GM19452 (cell line): ENCODE measurements around the gene SHROOM2.
A peak's percentile ranks its signal among the peaks of the same experiment; 100 is the strongest.

Experiments
- ATAC-seq: cut with Tn5 transposase; IDR thresholded peaks from one replicate; pipeline ENCODE4 v1.9.1; 2021; ENCODE audit not compliant: unreplicated experiment

The SHROOM2 gene

DNA sequence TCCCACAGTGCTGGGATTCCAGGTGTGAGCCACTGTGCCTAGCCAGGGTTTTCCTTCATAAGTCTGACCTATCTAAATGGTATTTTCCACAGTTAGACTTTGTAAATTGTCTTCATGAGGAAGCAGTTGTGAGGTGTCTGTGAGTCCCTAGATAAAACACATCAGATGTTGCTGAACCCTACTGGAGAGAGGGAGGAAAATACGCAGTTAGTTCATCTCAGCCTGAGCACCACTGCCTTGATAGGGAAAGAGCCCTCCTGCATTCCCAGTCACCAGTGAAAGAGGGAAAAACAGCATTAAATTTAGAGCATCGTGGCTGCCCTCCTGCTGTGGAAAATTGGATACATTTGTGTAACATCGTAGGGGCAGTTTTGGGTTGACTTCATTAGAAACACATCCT is 149.2 kb downstream of the SHROOM2 start:
- ATAC-seq = no peak

DNA sequence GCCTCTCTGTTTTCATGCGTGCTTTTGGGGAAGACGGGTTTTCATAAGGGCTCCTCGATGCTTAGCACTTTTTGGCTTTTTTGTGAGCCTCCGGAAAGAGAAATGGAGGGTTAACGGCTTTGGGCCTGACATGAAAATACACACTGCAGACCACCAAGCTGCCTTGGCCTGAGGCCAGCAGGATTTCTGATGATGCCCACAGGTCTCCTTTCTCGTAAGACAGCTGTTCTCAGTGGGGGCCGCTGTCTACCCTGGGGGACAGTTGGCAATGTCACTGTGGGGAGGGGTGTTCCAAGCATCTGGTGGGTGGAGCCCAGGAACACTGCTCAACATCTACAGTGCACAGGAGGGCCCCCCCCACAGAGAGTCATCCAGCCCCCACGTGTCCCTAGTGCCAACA is 151.5 kb downstream of the SHROOM2 start:
- no peak for ATAC-seq

DNA sequence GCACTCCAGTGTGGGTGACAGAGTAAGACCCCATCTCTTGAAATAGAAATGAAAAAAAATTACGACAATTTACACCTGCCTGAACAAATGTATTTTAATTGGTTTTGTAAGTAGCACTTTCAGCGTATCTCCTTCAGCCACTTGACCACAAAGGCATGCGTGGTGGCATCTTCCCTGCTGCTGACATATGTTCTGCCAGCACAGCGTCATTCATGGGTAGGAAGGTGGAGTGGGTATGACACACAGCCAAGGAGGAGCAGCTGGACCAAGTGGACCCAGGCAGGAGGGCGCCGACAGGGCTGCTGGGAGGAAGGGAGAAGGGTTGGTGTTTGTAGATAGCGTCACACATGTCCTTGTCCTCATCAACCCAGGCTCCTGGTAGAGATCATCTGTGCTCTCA is 152.3 kb downstream of the SHROOM2 start:
- no peak for ATAC-seq

DNA sequence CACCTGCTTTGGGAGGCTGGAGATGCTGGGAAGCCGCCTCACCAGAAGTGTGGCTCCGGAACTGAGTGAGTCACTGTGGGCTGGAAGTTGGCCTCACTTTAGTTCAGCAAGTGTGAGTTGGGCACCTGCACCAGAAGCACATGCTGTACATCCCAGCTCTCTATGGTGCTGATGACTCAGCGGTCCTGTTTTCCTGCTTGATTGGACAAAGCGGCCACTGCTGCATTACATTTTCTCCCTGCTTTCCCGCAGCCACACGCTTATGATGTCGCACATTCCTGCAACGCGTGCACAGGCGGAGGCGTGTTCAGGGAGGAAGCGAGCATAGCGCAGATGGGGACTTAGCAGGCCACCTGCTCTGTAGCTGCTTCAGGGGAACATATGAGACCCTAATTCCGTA is 154.2 kb downstream of the SHROOM2 start:
- no peak for ATAC-seq

DNA sequence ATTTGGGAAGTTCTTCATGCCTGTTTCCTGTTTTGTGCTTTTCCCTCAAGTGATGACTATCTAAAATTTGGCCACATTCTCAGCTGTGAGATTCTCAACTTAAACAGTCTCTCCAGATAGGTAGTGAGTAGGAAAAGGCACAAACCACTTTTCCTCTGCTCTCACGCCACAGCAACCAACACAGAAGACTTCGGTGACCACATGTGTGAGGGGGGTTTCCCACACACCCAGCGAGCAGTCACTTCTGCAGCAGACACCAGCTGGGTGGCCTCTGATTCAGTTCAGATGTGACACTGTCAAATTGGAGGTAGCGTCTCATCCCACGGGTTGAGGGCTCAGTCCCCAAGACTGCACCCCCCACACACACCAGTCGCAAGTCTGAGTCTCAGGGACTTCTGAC is 155.9 kb downstream of the SHROOM2 start:
- peak; percentile 86 for ATAC-seq

DNA sequence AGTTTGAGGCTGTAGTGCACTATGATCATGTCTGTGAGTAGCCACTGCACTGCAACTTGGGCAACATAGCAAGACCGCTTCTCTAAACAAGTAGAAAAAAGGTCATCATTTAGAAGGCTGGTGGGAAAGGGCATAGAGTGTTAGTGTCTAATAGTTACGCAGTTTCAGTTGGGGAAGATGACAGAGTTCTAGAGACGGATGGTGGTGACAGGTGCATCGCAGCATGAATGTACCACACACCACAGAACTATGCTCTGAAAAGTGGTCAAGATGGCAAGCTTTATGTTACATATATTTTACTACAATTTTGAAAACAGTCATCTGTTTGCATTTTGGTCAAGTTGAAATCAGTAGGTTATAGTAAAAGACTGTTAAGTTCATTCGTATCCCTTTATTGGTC is 157.2 kb downstream of the SHROOM2 start:
- ATAC-seq = no peak

DNA sequence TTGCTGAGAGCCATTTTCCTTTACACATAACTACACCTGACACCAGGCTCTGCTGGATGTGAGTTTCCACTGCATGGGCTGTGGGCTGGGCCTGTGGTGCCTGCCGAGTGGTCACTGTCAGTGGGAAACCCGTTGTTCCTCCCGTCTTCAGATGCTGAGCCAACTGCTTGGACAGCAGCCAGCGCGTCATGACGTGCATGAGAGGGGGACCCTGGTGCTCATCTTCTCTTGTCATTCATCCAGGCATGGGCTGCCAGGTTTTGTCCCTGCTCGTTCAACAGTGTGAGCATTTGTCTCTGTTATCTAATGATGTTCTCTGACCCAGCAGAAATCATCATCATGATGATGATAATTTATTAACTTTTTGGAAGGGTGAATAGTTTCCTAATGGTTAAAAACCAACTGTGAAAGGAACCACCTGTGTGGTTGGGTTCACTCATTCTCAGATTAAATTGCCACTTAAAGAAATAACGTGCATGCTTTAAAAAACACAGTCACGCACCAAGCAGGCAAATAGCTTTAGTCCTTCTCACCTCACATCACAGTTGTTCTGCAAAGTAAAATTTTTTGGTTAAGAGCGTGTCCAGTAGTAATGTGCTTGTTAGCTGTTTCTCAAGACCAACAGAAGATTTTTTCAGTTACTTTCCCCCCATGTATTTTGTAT is 161.0 kb downstream of the SHROOM2 start:
- ATAC-seq = no peak

DNA sequence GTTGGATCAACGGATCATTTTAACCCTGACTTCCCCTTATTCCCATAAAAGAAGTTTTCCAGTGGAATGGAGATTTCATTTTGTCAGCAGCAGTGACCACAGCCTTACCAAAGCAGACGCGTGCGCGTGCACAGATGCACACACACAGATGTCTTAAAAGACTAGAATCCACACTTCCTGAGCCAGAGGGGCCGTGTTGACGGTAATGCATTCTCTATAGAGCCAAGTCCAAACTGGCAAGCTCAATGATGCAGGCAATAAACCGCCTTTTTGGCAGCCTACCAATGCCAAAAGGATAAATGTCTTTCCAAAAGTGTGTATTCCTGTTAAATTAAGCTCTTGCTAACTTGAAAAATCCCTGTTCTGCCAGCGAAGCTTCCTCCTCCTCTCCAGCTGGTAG is 162.2 kb downstream of the SHROOM2 start:
- ATAC-seq = no peak

DNA sequence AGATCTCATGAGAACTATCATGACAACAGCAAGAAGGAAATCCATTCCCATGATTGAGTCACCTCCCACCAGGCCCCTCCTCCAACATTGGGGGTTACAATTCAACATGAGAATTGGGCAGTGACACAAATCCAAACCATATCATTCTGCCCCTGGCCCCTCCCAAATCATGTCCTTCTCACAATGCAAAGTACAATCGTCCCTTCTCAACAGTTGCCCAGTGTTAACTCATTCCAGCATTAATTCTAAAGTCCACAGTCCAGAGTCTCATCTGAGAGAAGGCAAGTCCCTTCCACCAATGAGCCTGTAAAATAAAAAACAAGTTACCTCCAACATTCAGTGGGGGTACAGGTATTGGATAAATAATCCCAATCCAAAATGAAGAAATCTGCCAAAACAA is 166.1 kb downstream of the SHROOM2 start:
- ATAC-seq = no peak

DNA sequence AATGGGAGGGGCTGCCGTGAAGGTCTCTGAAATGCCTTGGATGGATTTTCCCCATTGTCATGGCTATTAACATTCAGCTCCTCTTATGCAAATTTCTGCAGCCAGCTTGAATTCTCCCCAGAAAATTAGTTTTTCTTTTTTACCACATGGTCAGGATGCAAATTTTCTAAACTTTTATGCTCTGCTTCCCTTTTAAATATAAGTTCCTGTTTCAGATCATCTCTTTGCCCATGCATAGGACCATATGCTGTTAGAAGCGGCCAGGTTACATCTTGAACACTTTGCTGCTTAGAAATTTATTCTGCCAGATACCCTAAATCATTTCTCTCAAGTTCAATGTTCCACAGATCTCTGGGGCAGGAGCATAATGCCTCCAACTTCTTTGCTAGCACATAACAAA is 167.2 kb downstream of the SHROOM2 start:
- no peak for ATAC-seq

DNA sequence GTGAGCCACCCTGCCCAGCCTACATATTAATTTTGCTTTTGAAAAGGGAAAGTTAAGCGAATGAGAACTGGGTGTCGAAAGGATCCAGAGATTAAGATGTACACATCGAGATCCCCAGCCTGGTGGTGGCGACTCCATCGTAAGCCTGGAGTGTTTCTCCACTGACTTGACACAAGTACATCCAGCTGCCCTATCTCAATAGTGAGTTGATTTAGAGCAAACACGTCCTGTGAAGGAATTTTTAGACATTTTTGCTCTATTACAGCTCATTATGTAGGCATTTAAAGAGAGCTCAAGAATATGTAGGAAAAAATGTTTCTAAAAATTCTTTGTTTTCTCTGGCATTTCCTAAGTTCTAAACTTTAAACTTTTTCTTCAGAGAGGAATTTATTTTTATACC is 169.3 kb downstream of the SHROOM2 start:
- ATAC-seq = no peak

DNA sequence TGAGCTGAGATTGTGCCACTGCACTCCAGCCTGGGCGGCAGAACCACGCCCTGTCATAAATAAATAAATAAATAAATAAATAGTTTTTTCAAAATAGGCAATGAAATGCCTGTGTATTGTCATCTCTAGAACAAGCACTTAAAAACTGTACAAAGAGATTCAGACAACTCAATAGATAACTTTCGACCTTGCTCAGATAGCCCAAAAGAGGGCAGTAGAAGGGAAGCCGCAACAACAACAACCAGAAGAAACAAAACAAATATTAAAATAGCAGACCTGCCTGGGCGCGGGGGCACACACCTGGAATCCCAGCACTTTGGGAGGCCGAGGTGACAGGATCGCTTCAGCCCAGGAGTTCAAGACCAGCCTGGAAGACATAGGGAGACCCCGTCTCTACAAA is 171.5 kb downstream of the SHROOM2 start:
- ATAC-seq = no peak

DNA sequence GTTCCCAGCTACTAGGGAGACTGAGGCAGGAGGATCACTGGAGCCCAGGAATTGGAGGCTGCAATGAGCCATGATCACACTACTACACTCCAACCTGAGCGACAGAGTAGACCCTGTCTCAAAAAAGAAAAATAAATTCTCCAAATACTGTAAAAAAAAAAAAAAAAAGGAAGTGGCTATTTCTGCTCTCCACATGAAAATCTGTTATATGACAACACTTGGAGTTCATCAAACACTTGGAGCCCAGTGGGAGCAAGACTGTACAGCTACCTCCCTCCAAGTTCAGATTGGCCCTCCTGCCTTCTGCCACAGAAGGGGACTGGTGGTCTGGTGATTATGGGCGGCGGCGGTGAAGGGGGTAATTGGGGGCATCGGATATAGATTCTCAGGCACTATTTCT is 172.0 kb downstream of the SHROOM2 start:
- no peak for ATAC-seq

DNA sequence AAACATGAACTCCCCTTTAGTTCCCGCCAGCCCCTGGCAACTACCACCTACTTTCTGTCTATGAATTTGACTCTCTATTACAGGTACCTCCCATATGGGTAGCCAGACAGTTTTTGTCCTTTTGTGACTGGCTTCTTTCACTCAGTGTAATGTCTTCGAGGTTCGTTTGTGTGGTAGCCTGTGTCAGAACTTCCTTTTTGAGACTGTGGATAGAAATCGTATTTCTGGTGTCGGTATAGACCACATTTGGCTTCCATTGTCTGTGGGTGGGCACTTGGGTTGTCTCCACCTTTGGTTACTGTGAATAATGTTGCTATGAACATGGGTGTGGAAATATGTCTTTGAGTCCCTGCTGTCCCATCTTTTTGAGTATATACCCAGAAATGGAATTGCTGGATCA is 175.5 kb downstream of the SHROOM2 start:
- ATAC-seq = no peak

DNA sequence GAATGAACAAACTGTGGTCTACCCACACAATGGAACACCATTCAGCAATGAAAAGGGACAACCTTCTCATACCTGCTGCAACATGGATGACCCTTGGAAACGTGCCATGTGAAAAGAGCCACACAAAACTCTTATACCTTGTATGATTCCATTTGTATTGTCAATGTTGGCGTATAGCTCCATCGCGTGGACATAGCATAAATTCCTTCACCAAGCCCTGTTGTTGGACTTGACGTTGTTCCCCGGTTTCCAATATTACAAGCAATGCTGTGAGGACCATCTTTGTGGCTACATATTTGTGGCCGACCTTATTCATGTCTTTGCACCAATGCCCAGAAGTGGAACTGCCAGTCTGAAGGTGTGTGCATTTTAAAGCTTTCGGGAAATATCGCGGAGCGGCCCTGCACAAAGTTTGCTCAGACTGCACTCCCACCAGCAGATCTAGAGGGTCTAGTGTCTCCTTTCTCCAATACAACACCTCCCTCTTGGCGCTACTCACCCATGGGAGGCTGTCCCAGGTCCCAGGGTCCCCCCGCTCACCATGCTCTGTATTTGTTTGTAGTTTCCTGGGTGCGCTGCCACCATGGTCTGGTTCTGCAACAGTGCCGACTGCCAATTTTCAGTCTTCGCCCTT is 180.7 kb downstream of the SHROOM2 start, which contains the start of gene CLDN34:
Gene CLDN34 (plus strand): TSS at position 584 of the 634 bp plus-strand sequence. CDS start 0 bp downstream, at position 584.
- ATAC-seq = no peak

DNA sequence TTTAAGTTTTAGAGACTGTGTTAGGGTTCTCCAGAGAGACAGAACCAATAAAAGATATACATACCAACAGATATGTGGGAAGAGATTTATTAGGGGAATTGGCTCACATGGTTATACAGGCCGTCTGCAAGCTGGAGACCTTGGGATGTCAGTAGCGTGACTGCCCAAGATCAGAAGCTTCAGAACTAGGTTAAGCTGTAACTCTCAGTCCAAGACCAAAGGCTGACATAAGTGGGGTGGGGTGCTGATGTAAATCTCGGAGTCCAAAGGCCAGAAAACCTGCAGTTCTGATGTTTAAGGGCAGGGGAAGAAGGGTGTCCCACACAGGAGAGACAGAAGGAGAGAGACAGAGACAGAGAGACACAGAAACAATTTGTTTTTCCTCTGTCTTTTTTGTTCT is 191.4 kb downstream of the SHROOM2 start:
- no peak for ATAC-seq

DNA sequence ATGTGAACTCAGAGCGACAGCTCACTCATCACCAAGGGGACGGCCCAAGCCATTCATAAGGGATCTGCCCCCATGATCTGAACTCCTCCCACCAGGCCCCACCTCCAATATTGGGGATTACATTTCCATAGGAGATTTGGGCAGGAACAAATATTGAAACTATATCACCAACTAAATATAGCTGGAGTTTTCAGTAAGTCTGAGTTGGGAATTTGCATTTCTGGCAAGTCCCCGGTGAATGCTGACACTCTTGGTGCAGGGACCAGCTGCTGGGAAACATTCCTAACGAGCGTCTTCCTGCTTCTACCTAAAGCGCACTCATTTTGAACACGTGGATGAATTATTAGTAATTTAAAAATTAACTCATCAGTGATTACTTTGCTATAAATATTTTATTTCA is 194.2 kb downstream of the SHROOM2 start:
- ATAC-seq = no peak

DNA sequence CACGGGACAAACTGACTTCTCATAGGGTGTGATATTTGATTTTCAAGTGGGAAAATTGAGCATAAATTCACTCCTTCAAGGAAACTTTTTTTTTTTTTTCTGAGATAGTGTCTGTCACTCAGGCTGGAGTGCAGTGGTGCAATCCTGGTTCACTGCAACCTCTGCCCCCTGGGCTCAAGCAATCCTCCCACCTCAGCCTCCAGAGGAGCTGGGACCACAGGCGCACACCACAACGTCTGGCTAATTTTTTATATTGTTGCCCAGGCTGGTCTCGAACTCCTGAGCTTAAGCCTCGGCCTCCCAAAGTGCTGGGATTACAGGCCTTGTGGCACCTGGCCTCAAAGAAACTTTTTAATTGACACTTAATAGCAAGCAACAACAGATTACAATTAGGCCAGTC is 194.7 kb downstream of the SHROOM2 start:
- no peak for ATAC-seq

DNA sequence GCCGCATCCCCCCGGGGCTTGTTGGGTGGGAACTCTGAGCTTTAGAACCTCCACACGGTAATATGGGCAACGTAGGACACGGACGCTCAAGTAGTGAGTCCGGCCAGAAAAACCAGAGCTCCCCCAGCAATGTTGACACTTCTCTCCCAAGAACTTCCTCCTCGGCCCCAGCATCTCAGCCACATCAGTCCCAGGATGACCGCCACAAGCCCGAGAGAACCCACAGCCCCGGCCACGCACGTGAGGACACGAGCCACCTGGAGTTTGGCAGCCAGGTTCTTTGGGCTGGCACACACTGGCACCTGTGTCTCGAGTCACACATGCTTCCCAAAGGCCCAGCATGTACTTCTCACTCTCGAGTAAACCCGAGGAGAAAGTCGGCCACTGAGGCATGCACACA is 197.2 kb downstream of the SHROOM2 start:
- ATAC-seq = no peak

DNA sequence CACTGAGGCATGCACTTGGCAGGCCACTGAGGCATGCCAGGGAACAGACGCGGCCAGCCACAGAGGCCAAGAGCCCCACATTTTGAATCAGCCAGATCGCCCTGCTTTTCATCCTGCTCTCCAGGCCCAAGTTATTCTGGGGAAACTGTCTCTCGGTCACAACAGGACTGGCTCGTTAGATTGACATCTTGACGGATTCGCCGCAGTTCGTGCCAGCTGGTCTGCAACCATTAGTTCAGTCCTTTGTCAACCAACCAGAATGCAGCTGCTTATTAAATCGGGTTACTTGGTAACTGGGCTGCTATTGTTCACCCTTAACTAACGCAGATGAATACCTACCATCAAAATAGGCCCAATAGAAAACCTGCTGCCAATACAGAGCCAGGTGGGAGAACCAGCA is 197.6 kb downstream of the SHROOM2 start:
- ATAC-seq = no peak

DNA sequence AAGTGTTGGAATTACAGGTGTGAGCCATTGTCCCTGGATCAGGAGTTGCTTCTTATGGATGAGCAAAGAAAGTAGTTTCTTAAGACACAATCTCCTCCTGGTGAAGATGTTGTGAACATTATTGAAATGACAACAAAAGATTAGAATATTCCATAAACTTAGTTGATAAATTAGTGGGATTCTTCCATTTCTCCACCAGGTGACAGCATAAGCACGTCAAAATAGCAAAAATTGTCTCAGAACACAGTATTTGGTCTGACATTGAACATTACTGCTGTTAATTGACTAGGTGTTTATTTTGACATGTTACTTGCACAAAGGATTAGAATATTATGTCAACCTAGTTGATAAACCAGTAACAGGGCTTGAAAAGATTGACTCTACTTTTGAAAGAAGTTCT is 202.5 kb downstream of the SHROOM2 start:
- no peak for ATAC-seq

DNA sequence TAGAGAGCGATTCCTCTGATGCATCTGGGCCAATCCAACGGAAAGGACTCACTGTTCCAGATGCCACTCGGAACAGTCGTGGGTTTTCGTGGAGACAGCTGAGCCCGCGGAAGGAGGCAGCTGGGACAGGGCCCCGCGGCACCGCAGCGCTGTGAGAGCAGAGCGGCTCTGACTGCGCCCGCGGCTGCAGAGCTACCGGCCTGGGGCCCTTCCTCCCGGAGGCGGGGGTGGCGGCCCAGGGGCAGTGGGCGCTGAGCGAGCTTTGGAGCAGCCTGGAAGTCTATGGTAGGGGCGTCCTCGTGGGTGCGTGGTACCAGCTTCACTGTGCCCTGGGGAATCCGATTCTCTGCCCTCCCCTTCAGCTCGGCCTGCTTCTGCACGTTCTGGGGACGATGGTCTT is 205.8 kb downstream of the SHROOM2 start:
- ATAC-seq = no peak

DNA sequence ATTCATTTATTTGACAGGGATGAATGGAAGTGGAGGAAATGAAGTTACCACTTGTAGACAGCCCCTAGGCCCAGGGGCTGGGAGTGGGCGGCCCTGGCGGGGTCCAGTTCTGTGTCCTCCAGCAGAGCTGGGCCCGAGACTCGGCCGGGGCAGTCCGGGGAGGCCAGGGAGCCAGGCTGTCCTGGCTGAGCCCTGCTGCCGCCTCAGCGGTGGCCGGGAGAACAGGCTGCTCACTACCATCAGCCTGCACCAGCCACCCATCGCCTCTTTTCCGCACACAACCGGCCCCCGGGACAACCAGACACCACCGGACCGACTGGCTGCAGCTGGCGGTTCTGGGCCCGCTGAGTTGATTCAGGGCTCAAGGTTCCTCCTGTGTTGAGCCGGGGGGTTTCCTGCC is 206.5 kb downstream of the SHROOM2 start:
- no peak for ATAC-seq
